Fibroblast of villous mesenchyme (primary cell): ENCODE results near the gene PTPRE. TPM values are rescaled to one million over a fixed set of nuclear protein-coding genes. Genes with fewer than 3 reads are reported as not detected.

Source experiments
- DNase-seq: peaks from one replicate; pipeline ENCODE4 v3.0.0-alpha.2; 2010; ENCODE audit warnings: low read depth
- H3K4me3 ChIP-seq: 2 replicates; pipeline ENCODE4 v1.5.1; 2011; ENCODE audit warnings: low read depth, mild to moderate bottlenecking, low read length
- total RNA-seq: library from RNA; depleted of rRNA; stranded (reverse); fragments of >200 nt; gene quantifications from 2 replicates; pipeline ENCODE4 v1.2.3, GENCODE V29; 2012
- TF ChIP-seq, protein P1 (sequence below): IDR thresholded peaks from 2 replicates; pipeline ENCODE4 v1.5.1; 2012; ENCODE audit warnings: low read depth, mild to moderate bottlenecking, low read length; ENCODE audit not compliant: insufficient read depth

Gene PTPRE
- total RNA-seq, 1 donor = 11.2 TPM

GRCh38 chr10:127875916-127876315 is 31.0 kb upstream of the PTPRE start:
- TF ChIP-seq, protein P1, sequence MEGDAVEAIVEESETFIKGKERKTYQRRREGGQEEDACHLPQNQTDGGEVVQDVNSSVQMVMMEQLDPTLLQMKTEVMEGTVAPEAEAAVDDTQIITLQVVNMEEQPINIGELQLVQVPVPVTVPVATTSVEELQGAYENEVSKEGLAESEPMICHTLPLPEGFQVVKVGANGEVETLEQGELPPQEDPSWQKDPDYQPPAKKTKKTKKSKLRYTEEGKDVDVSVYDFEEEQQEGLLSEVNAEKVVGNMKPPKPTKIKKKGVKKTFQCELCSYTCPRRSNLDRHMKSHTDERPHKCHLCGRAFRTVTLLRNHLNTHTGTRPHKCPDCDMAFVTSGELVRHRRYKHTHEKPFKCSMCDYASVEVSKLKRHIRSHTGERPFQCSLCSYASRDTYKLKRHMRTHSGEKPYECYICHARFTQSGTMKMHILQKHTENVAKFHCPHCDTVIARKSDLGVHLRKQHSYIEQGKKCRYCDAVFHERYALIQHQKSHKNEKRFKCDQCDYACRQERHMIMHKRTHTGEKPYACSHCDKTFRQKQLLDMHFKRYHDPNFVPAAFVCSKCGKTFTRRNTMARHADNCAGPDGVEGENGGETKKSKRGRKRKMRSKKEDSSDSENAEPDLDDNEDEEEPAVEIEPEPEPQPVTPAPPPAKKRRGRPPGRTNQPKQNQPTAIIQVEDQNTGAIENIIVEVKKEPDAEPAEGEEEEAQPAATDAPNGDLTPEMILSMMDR = no peak
- no peak for DNase-seq
- no peak overlapping the region for H3K4me3 ChIP-seq

DNA sequence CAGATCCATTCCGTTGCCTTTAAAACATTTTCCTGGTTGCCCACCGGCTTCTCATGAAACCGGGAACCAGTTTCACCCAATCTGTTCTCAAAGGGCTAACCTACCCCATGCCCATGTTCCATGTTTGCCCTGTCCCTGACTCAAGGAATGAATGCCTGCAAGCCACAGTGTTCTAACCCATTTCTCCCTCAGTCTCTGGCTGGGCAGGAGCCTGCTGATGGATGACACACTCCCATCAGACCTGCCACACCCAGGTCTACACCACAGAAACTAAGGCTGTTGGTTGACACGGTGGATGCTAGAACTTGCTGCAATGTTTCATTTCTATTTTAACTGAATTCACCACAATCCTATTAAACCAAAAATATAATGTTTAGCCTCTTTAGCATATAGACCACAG is 29.8 kb upstream of the PTPRE start:
- H3K4me3 ChIP-seq = no peak overlapping the region
- DNase-seq = no peak
- TF ChIP-seq, protein P1 = no peak

DNA sequence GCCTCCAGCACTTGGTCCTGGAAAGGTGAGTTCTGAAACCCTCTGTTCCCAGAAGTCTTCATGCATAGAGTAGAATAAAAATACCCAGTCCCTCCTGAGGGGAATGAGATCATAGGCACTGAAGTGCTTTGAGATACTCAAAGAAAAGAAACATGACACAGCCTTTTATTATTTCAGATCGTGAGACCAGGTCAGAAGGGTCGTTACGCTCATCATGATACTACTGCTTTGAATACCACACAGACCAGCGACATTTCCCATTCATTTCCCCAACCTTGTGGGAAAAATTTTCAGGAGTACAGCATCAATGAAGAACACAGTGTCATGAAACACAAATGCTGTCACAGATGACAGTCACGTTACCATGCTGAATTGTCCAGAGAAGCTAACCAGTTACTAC is 29.2 kb upstream of the PTPRE start:
- TF ChIP-seq, protein P1 = no peak
- no peak overlapping the region for H3K4me3 ChIP-seq

GRCh38 chr10:127878475-127879055 is 28.3 kb upstream of the PTPRE start:
- TF ChIP-seq, protein P1 = no peak
- DNase-seq = no peak

More for the DNA sequence above, 29.2 kb upstream of the PTPRE start:
- DNase-seq = no peak

DNA sequence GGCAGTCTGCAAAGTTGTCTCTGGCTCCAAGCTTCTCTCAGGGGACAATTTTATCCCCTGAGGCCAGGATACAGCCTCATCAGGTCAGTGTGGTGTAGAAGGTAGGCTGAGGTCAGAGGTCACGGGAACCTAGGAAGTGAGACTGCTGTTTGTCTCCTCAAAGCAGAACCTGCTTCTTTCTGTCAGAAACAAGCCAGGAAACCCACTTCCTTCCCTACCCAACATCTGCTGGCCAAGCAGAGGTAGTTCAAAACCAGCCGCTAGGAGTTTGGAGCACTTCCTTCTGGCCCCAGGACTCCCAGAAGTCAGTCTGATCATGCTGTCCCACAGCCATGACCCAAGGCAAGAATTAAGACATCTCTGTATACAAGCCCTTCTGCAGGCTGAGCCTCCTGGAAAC is 26.3 kb upstream of the PTPRE start:
- TF ChIP-seq, protein P1 = no peak
- H3K4me3 ChIP-seq = no peak overlapping the region
- DNase-seq = no peak

More at GRCh38 chr10:127878475-127879055, 28.3 kb upstream of the PTPRE start:
- H3K4me3 ChIP-seq = no peak overlapping the region

DNA sequence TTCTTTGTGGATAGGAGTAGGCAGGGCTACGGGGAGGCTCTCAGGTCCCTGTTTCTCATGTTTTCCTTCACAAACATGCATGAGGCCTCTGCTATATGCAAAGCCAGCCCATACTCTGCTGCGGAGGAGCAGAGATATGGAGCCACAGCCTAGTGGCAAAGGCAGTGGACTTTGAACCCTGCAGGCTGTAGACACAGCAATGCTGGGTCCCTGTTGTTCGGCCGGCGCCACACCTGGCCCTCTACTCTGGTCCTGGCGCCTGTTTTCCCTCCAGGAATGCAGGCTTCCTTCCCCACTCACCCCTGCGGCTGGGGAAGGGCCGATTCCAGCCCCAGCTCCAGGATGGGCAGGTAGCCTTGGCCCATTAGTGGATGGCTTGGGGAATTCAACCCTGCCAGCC is 25.6 kb upstream of the PTPRE start:
- TF ChIP-seq, protein P1 = no peak
- DNase-seq = no peak
- no peak overlapping the region for H3K4me3 ChIP-seq

DNA sequence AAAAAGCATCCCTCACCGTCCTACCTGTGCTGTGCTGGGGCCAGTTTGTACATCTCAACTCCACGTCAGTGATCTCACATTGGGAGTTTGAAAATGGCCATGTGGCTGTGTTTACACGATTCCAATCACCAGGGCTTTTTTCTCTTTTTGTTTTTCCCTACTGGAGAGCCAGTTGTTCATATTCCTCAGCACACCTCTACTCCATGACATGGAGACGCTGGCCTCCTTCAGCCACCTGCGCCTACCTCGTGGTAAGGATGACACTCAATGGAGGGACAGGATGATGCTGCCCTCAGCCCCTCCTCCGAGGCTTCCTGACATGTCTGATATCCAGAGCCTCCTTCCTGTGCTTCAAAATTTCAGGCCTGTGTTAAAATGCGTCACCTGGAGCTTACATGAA is 24.5 kb upstream of the PTPRE start:
- H3K4me3 ChIP-seq = no peak overlapping the region
- no peak for DNase-seq
- TF ChIP-seq, protein P1 = no peak
